ENCODE results near the gene OR10G3.

GRCh38 chr14:21543521-21543960, 36.3 kb downstream of the OR10G3 start:
- TF ChIP-seq CTCF (conservative IDR thresholded peaks at IDR 0.05) (no peak), ZFX (IDR thresholded peaks at IDR 0.05) (no peak)

Data from C4-2B (cell line).